Esophagus squamous epithelium (tissue), 5 donors: ENCODE data around the gene REC8. TPM values are rescaled to one million over a fixed set of nuclear protein-coding genes. Genes with fewer than 3 reads are reported as not detected.

Experiments used
- DNase-seq: peaks from one replicate; lab custom pipeline; 2025; lab: John Stamatoyannopoulos, UW
- H3K27ac ChIP-seq, 4 donors: fragments of 200-600 bp; sonication (generic); one replicate each; pipeline ENCODE4 v1.5.1; 2016 to 2019; ENCODE audit warnings: mild to moderate bottlenecking in 1 of 4
- H3K27me3 ChIP-seq, 4 donors: fragments of 200-600 bp; sonication (generic); 1 replicate in 3 of 4; 2 replicates in 1 of 4; pipeline versions ENCODE4 v1.5.1 to v1.6.0; 2017 to 2021; ENCODE audit warnings: antibody characterized with exemption in 1 of 4
- H3K36me3 ChIP-seq, 3 donors: fragments of 200-600 bp; sonication (generic); one replicate each; pipeline ENCODE4 v1.5.1; 2016 to 2019
- H3K4me1 ChIP-seq, 3 donors: fragments of 200-600 bp; sonication (generic); one replicate each; pipeline ENCODE4 v1.5.1; 2017 to 2019
- H3K4me3 ChIP-seq, 4 donors: fragments of 200-600 bp; sonication (generic); 1 replicate in 3 of 4; 2 replicates in 1 of 4; pipeline ENCODE4 v1.5.1; 2016 to 2019; ENCODE audit warnings: mild to moderate bottlenecking in 2 of 4, moderate library complexity in 1 of 4
- H3K9me3 ChIP-seq, 3 donors: fragments of 200-600 bp; sonication (generic); one replicate each; pipeline ENCODE4 v1.5.1; 2016 to 2019
- POLR2A ChIP-seq, 4 donors: fragments of 450-650 bp; IDR thresholded peaks; one replicate each; pipeline ENCODE4 v1.6.1; 2017; ENCODE audit warnings: antibody characterized with exemption in 4 of 4, mild to moderate bottlenecking in 4 of 4, moderate library complexity in 3 of 4
- WGBS, 2 donors: methylation state at CpG; one replicate each; pipeline ENCODE4 v1.1.5; 2018; 5-methylcytosine and 5-hydroxymethylcytosine counted together
- intact Hi-C: fragments of 100-400 bp; cut with DNase I; formaldehyde crosslinking; loops from one replicate; pipeline ENCODE4 v1.15.0; 2022
- total RNA-seq, 4 donors: library from RNA; depleted of rRNA; stranded (reverse); fragments of >200 nt; gene quantifications; one replicate each; pipeline ENCODE4 v1.1.0, GENCODE V29; 2016
- TF ChIP-seq, protein P1 (sequence below), 6 experiments: fragments of 450-650 bp in 4 of 6; fragments of 200-600 bp in 2 of 6; sonication (generic) in 2 of 6; IDR thresholded peaks; one replicate each; pipeline ENCODE4 v1.5.1; 2016 to 2019; ENCODE audit warnings: antibody characterized with exemption in 6 of 6, mild to moderate bottlenecking in 4 of 6, moderate library complexity in 4 of 6
- donor health status: DM: yes; HTN: yes; CAD: no.

Gene REC8
- total RNA-seq, 4 donors from 2014 or later: 0.47 to 7.4 (median 3.0) TPM

DNA sequence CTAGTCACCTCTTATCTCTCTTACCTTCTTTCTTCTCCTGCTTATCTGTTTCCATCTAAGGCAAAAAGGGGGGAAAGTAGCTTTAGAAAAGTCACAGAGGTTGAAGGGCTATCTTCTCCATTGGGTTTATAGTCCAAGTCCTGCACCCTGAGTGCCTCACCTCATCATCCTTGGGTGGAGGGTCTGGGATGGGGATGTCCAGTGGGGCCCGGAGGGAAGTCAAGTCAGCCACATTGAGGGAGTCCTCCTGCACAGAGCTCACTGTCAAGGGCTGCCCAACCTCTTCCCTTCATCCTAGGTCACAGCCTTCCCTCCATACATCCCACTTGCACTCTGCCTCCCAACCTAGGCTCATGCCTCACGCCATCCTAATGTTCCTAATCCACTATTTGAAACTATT lies 26.7 kb upstream of the REC8 start:
- Histone ChIP-seq H3K27ac (peak overlapping the region; percentile 92 to 98 (median 94)), H3K27me3 (no peaks in the 10 kb centered on the region), H3K4me3 (peak overlapping the region in 1 of 4 donors; percentile 80), H3K9me3 (no peaks in the 10 kb centered on the region), H3K36me3 (peaks cover under 1 to 33% (median 7%) of the 10 kb centered on the region in 3 donors), H3K4me1 (peaks cover 29 to 73% (median 33%) of the 10 kb centered on the region in 3 donors)
- TF ChIP-seq POLR2A (IDR thresholded peaks at IDR 0.05): no peak
- TF ChIP-seq, protein P1, sequence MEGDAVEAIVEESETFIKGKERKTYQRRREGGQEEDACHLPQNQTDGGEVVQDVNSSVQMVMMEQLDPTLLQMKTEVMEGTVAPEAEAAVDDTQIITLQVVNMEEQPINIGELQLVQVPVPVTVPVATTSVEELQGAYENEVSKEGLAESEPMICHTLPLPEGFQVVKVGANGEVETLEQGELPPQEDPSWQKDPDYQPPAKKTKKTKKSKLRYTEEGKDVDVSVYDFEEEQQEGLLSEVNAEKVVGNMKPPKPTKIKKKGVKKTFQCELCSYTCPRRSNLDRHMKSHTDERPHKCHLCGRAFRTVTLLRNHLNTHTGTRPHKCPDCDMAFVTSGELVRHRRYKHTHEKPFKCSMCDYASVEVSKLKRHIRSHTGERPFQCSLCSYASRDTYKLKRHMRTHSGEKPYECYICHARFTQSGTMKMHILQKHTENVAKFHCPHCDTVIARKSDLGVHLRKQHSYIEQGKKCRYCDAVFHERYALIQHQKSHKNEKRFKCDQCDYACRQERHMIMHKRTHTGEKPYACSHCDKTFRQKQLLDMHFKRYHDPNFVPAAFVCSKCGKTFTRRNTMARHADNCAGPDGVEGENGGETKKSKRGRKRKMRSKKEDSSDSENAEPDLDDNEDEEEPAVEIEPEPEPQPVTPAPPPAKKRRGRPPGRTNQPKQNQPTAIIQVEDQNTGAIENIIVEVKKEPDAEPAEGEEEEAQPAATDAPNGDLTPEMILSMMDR (IDR thresholded peaks at IDR 0.05): no peak
- 73 to 100% methylated on average over 1 to 2 of the region's 2 CpGs for WGBS, 2 donors
- intact Hi-C loops: no loop called here
- DNase-seq: no peak

DNA sequence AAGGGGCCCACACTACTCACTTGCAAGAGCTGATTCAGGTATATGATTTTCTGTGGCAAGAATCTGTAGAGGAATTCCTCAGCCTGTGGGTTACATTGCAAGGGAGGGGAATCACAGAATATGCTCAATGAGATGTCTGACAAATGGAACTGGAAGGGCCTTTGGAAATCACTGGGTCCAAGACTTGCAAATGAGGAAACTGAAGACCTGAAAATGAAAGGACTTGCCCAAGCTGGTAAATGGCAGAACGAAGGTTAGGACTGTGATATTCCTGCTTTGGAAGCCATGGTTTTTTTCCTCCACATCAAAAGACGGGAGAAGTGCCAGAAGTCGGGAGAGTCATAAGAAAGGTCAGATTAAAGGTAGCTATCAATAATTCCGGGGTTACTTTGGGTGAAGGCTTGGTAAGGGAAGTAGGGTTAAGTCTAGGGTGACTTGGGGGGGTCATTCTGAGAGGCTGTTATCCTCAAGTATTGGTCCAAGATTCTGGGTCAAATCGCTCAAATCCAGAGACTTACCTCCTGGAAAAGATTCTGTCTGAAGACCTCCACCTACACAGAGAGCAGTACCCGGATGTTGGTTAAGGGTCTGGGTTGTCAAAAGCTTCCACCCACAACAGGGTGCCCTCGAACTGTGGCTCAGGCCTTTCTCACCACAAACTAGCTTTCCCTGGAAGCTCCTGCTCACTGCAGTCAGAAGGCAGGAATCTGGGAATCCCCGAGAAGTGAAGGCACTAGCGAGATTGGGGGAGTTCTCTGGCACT lies 26.0 kb upstream of the REC8 start:
- WGBS, 2 donors: 6 to 12% methylated on average over 9 of the region's 9 CpGs
- Histone ChIP-seq H3K4me1 (peaks cover 28 to 68% (median 30%) of the 10 kb centered on the region in 3 donors), H3K9me3 (no peaks in the 10 kb centered on the region), H3K36me3 (peaks cover 5 to 40% (median 13%) of the 10 kb centered on the region in 3 donors), H3K27ac (peak overlapping the region; percentile 92 to 98 (median 94)), H3K4me3 (peak overlapping the region; percentile 80 to 97 (median 82)), H3K27me3 (no peaks in the 10 kb centered on the region)
- DNase-seq: no peak
- TF ChIP-seq POLR2A (IDR thresholded peaks at IDR 0.05): no peak
- TF ChIP-seq, protein P1 (IDR thresholded peaks at IDR 0.05): no peak
- intact Hi-C loops: no loop called here

DNA sequence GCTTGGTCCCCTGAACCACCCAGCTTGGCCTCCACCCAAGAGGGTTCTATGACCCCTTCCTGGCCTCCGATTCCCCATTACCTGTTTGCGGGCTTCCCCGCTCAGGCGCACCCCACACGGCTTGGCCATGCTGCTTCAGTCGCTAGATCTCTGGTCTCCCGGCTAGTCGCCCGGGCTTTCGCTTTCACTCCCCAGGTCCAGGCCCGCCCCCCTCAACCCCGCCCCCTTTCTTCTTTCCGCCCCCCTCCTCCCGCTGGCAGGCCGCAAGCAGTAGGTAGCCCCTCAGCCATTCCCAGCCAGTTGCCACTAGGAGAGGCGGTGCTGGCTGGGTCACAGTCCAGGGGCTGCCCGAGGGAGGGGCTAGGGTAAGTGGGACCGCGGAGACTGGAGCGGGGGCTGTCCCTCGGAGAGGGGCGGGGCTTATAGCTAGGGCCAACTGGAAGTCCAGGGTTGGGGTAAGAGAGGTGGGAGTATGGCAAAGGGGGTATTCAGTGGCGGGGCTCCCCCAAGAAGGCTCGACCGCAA lies 25.4 kb upstream of the REC8 start, which contains the start of gene PSME2:
Gene PSME2 (minus strand): TSS at position 158 of the 525 bp plus-strand sequence. CDS start 29 bp downstream, at position 129.
- TF ChIP-seq POLR2A (IDR thresholded peaks at IDR 0.05): peak in 2 of 4 donors; percentile 27 to 36
- TF ChIP-seq, protein P1 (IDR thresholded peaks at IDR 0.05): no peak
- WGBS, 2 donors: 0% methylated on average over 5 to 13 of the region's 25 CpGs
- DNase-seq: peak; percentile 64

DNA sequence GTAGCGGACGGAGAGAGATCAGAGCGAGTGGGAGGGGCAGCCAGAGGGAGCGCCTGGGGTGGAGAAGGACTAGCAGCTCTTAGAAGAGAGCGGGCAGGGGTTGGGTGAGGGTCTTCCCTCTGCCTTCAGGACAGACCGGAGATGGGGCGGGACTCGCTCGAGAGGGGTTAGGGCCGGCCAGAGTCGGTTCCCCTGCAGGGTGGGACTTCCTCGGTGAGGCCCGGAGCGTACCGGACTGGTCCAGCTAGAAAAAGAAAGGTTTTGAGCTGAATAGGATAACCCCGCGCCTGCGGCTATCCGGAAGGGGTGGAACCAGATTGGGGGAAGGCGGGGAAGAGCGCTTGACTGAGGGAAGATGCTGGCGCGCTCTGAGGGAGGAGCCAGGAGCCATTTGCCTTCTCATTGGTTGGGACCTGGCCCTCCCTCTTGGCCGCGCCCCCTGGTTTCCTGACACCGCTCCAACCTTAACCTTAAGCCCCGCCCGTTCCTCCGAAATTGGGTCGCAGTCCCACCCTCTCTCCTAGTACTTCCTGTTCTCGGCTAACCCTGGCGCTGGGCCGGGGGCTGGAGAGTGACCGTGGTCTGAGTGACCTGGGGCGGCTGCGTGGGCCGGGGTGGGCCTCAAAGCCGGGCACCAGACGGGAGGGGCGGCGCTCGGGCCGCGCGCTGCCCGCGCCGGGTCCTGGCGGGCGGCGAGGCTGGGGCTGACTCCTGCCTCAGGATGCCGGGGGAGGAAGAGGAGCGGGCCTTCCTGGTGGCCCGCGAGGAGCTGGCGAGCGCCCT lies 24.7 kb upstream of the REC8 start, which contains the start of gene RNF31:
Gene RNF31 (plus strand): TSS at position 521 of the 783 bp plus-strand sequence. CDS start 201 bp downstream, at position 722.
- H3K27me3 ChIP-seq: no peaks in the 10 kb centered on the region
- peaks cover 26 to 61% (median 28%) of the 10 kb centered on the region in 3 donors for H3K4me1 ChIP-seq
- peak within 1 kb of the TSS; percentile 92 to 98 (median 94) for H3K27ac ChIP-seq
- peak in 2 of 4 donors; percentile 12 to 59 for TF ChIP-seq POLR2A (IDR thresholded peaks at IDR 0.05)
- TF ChIP-seq, protein P1 (IDR thresholded peaks at IDR 0.05): no peak
- peak; percentile 95 for DNase-seq
- intact Hi-C loops: no loop called here
- peak within 1 kb of the TSS; percentile 80 to 97 (median 82) for H3K4me3 ChIP-seq
- H3K9me3 ChIP-seq: no peaks in the 10 kb centered on the region
- 0 to 1% methylated on average over 8 to 26 of the region's 57 CpGs for WGBS, 2 donors
- peaks cover 16 to 53% (median 24%) of the 10 kb centered on the region in 3 donors for H3K36me3 ChIP-seq

More for the DNA sequence above, 25.4 kb upstream of the REC8 start, which contains the start of gene PSME2:
- Histone ChIP-seq H3K4me1 (peaks cover 28 to 65% (median 30%) of the 10 kb centered on the region in 3 donors), H3K4me3 (peak within 1 kb of the TSS; percentile 80 to 97 (median 82)), H3K36me3 (peaks cover 11 to 46% (median 18%) of the 10 kb centered on the region in 3 donors), H3K9me3 (no peaks in the 10 kb centered on the region), H3K27me3 (no peaks in the 10 kb centered on the region), H3K27ac (peak within 1 kb of the TSS; percentile 92 to 98 (median 94))
- intact Hi-C loops: no loop called here
